NCI-H82 (cell line): ENCODE measurements around the gene CYTH4.

Experiments
- DNase-seq: peaks from one replicate; lab custom pipeline; 2025; lab: John Stamatoyannopoulos, UW

The CYTH4 gene

DNA sequence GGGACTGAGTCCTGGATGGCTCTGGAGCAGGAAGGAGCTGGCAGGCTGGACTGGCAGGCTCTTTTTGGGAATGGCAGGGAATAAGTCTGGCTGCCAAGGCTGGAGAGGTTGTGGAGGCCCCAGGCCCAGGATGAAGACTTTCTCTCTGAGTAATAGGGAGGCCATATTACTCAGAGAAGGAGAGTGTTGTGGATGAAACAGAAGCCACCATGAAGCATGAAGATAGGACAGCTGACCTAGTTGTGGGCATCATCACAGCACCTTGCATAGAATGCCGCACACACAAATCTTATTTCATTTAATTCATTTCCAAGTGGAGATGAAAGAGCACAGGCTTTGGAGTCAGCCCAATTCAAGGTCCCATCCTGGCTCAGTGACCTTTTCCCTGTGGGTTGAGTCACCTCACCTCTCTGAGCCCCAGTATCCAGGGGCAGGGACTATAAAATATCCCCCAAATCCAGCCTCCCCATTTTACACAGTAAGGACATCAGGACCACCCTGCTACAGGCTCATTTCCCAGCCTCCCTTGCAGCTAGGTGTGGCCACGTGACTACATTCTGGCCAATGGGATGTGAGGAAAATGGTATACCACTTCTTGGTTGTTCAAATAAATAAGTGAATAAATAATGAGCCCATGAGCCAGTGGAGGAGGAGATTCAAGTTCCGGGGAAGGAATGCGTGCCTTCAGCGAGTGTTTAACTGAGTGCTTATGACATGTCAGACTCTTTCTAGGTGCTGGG lies 9.4 kb downstream of the CYTH4 start:
- no peak for DNase-seq

DNA sequence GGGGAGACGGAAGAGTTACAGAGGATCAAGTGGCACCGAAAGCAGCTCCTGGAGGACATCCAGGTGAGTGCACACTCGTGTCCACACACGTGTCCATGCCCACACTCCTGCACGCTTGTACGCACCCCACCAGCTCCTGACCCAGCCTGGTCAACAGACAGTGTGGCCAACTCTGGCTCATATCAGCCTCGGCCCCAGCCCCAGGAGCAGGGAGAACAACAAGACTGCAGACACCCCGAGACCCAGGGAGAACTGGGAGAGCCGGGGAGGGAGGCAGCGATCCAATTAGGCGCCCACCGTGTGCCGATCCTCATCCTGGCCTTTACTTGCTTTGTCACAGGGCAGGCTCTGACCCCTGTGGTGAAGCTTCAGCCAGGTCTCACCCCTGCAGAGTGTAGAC lies 10.3 kb downstream of the CYTH4 start:
- no peak for DNase-seq

DNA sequence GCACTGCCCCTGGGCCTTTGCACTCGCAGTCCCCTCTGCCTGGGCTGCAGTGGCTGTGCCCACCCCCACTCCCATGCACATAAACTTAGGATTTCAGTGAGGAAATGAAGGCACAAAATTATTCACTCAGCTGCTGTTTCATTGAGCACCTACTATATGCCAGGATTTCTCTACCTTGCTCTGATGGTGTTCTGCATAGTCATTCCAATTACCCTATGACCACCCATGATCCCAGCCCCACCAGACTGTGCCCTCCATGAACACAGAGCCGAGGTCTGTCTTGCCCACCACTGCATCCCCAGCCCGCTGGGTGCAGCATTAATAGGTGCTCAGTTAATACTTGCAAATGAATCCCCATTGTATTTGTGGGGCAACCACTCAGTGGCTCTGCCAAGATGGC lies 10.9 kb downstream of the CYTH4 start:
- no peak for DNase-seq

DNA sequence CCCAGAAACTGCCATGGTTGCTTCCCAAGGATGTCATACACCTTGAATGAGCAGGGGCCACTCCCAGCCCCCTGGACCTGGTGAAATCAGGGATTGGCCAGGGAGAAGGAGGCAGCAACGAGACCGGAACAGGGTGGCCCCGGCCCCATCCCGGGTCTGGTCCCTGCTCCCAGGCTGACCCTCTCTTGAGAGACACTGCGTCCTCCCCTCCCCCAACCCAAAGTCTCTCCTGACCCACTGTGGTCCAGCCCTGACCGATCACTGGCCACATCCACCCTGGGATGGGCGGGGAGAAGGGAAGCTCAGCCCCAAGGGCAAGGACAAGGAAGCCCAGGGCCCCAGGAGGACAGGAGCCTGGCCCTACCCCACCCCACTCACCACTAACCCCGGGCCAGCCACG lies 12.4 kb downstream of the CYTH4 start:
- DNase-seq: no peak

DNA sequence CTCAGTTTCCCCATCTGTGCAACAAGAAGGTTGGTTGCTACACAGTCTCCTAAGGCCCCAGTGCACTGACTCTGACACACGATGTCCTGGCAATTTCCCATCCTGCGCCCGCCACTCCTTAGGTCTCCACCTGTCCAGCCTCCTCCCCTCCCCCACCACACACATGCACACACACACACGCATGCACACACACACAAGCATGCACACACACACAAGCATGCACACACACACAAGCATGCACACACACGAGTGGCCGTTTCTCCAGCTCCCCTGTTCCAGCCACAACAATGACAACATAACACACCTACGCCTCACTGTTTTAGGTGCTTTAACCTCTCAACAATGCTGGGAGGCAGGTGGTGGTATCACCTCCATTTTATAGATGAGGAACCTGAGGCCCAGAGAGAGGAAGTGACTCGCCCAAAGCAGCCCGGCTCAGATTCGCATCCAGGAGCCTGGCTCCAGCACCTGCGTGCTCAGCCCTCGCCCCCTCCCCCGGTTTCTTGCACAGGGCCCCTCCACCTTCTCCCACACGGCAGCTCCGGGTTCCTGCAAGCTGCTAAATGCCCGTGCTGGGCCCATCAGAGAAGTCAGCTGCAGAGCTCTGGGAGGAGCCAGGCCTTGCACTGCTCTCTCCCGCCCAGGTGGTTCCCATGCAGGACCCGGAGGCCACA lies 13.0 kb downstream of the CYTH4 start:
- DNase-seq: no peak

DNA sequence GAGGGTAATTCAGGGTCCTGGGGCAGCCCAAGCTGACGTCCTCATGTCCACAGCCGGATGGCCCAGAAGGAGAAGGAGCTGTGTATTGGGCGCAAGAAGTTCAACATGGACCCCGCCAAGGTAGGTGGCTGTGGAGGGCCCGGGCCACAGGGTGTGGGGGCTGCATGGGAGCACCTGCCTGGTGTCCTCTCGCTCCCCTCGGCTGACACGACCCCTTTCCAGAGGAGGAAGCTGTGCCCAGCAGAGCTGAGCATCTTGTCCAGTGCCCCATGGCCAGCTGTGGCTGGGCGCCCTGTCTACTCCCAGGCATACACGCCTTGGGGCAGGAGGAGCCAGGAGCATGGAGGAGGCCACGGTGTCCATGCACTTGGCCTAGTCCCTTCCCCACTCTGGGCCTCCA lies 13.6 kb downstream of the CYTH4 start:
- DNase-seq: no peak

DNA sequence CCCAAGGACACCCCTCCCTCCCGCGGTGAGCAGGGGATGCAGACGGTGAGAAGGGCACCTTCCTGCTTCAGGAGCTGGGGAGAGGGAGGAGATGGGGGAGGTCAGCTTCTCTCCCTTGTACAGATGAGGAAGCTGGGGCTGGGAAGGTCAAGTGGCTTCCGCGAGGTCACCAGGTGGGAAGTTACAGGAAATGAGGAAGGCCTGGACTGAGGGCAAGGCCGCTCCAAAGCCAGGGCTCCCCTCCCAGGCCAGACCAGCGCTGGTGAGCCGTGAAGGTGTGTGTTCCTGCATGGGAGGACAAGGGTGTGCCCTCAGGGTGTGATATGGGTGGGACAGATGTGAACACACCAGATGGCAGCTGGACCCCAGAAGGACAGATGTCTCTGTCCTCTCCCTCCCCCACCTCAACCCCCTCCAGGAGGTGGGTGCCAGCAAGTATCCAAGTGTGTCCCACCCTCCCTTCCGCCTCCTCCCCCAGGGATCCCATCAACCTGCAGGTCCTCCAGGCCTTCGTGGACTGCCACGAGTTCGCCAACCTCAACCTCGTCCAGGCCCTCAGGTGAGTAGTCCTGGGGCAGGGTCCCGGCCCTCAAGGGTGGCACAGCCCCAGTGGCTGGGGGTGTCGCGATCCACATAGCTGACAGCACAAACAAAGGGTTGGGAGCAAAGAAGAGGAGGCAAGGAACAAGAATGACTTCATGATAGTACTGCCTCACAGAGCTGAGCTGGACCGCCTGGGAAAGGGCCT lies 16.6 kb downstream of the CYTH4 start:
- no peak for DNase-seq

DNA sequence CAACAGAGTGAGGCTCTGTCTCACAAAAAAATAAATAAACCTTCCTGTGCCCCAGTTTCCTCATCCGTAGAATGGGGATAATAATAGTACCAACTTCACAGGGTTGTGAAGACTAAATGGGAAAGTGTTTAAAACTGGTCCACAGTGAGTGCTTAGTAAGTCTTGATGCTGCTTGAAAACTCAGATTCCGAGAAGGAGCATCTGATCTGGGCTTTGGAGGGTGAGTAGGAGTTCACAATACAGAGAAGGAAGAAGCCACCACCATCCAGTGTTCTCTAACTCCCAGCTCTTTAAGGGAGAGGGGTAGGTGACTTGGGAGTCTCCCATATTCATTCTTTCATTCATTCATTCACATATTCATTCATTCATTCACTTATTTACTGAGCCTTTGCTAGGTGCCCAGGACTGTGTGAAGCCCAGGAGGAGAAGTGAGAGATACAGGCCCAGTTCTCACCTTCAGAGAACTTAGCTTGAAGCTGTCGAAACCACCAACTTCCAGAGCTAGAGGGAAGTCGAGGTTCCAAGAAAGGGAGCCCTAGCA lies 17.7 kb downstream of the CYTH4 start:
- no peak for DNase-seq

DNA sequence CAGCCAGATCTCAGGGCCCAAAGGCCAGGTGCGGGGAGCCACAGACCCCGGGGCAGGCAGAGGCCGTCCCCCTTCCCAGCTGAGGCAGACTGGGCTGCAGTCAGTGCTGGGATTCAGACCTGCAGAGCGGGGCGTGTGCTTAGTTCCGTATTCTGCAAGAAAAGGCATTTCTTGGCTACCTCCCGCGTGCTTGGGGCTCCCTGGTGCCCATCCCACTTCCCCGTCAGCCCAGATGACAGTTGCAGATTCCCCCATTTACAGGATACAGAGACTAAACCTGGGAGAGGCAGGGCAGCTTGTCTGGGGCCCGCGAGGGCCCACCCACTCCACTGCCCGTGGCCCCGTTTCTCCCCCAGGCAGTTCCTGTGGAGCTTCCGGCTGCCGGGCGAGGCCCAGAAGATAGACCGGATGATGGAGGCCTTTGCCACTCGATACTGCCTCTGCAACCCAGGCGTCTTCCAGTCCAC lies 18.3 kb downstream of the CYTH4 start:
- no peak for DNase-seq

DNA sequence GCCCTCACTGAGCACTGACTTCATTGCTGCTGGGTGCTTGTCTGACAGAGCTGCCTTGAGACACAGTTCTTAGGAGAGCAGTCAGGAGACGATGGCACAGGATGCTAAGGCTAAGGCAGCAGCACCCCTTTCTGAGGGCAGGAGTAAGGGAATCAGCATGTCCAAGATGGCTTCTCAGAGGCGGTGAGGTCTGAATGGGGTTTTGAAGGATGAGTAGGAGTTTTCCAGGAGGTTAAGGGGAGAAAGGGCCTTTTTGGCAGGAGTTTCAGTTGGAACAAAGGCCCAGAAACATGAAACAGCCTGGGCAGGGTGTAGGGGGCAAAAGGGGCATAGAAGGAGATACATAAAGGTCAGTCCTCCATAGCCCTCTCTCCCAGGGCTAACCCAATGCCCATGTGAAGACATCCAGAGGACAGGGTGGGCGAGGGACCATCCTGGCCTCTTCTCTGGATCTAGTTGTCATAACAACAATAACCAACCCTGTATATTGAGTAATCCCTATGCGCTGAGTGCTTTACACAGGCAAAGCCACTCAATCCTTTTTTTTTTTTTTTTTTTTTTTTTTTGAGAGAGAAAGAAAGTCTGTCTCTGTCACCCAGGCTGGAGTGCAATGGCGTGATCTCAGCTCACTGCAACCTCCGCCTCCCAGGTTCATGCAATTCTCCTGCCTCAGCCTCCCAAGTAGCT lies 19.0 kb downstream of the CYTH4 start:
- no peak for DNase-seq

DNA sequence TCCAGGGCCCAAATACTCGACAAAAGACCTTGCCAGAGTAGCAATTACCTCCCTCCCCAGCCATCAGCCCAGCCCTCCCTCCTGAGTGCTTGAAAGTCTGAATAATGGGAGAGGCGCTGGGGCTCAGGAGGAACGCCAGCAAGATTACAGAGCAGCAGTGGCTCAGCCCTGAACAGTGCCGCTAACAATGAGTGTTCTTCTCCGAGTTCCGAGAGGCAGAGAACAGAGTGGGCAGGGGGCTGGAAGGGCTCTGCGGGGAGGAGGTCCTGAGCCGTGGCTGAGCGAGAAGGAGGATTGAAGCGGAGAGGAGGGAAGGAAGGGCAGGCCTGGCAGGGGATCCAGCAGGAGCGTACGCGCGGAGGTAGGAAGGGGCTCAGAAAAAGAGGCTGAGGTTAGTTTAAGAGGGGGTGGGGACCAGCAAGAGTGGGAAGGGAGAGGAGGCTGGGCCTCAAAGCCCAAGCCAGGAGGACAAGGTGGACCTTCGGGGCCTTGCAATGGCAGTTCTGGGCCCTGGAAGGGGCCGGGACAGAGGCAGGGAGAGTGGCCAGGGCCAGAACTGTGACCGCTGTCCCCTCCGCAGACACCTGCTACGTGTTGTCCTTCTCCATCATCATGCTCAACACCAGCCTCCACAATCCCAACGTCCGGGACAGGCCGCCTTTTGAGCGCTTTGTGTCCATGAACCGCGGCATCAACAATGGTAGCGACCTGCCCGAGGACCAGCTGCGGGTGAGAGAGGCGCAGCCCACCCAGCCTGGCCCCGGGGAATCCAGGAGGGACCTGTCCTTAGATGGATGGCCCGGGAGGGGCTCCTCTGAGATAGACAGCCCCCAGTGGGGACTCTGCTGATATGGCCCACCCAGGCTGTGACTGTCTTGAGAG lies 20.6 kb downstream of the CYTH4 start:
- no peak for DNase-seq

DNA sequence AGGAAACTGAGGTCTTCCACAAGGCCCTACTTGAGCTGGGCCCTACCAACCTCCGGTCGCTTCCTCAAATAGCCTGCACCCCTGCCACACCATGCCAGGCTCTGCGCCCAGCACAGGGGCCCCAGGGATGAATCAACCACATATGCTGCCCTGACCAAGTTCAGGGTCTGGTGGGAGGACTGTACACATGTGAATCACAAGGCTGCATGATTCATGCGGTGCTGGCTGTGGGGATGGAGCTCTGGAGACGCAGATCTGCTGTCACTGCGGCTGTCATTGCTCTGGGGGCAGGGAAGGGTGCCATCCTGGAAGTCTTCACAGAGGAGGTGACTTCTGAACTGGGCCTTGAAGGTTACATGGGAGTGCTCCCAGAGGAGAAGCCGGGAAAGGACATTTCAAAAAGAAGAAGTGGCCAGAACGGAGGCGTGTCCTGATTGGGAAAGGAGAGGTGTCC lies 21.5 kb downstream of the CYTH4 start:
- no peak for DNase-seq

DNA sequence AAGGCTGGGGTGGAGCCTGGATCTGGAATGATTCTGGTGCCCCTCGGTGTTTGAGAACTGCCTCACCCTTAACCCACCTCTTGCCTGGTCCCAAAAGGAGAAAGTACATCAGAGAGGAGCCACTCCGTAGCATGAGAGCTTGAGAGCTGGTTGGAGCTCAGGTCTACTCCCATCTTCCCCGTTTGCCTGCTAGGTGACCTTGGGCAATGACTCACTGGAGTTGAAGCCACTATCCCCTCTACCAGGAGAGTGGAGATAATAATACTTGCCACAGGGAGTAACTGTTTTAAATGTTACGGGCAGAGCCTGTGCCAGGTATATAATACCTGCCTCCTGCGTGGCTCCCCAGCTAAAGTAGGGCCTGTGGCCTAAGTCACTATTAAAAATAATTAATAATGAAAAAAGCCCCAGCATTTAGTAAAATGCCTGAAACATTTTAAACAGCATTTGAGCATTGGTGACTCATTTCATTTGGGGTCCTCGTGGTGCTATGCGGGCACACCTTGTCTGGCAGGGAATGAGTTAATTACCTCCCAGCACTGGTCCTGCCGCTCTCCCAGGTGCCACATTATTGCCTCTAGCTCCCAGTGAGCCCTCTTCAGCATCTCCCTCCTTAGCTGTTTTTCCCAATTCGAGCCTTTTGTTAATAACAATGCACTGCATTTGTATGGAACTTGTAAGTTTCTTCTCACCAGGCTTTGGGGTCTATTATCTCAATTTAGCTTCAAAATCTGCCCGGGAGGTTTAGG lies 22.5 kb downstream of the CYTH4 start:
- no peak for DNase-seq

DNA sequence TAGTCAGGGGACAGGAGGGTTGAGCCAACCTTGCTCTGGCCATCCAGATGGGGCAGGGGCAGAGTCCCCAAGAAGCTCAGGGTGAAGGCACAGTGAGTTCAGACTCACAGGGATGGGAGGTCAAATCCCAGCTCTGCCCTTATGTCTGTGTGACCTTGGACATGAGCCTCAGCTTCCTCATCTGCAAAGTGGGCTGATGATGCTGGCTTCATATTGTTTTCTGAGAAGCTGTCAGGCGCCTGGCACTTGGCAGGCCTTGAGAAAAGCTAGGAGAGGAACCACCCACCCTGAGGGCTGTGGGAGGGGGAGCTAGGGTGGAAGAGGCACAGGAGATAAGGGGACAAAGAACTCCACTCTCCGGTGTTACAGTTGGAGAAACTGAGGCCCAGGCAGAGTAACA lies 23.6 kb downstream of the CYTH4 start:
- no peak for DNase-seq

DNA sequence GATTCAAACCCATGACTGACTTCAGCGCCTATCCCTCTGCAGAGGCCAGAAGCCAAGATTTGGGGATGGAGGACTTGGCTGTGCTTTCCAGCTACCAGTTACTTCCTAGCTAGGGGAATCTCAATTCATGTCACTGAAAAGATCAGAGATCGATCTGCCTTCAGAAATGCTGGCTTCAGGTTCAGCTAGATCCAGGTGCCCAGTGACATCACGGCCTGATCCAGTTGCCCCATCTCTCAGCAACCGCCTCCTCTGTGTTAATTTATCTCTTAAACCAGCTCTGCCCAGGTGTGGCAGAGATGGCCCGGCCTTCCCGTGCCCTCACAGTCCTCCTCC lies 24.2 kb downstream of the CYTH4 start:
- no peak for DNase-seq

DNA sequence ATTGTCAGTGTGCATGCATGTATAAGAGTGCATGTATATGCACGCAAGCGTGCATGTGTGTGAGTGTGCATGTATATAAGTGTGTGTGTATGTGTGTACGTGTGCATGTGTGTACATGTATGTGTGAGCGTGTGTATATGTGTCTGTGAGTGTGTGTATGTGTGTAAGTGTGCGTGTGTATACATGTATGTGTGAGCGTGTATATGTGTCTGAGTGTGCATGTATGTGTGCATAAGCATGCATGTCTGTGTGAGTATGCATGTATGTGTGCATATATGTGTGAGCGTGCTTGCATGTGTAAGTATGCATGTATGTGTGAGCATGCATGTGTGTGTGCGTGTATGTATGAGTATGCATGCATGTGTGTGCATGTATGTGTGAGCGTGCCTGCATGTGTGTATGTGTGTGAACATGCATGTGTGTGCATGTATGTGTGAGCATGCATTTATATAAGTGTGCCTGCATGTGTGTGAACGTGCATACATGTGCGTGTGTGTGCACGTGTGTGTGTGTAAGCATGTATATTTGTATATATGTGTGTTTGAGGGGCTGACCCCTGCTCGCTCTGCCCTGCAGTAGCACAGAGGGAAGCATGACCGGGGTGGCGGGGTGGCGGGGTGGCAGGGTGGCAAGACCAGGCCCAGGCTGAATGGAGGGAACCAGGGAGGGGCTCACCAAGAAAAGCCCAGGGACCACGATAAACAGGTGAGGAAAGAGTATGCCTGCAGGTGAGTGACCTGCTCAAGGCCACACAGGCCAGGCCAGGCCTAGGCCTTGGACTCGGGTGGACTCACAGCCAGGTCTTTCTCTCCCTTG lies 26.3 kb downstream of the CYTH4 start:
- DNase-seq: no peak

DNA sequence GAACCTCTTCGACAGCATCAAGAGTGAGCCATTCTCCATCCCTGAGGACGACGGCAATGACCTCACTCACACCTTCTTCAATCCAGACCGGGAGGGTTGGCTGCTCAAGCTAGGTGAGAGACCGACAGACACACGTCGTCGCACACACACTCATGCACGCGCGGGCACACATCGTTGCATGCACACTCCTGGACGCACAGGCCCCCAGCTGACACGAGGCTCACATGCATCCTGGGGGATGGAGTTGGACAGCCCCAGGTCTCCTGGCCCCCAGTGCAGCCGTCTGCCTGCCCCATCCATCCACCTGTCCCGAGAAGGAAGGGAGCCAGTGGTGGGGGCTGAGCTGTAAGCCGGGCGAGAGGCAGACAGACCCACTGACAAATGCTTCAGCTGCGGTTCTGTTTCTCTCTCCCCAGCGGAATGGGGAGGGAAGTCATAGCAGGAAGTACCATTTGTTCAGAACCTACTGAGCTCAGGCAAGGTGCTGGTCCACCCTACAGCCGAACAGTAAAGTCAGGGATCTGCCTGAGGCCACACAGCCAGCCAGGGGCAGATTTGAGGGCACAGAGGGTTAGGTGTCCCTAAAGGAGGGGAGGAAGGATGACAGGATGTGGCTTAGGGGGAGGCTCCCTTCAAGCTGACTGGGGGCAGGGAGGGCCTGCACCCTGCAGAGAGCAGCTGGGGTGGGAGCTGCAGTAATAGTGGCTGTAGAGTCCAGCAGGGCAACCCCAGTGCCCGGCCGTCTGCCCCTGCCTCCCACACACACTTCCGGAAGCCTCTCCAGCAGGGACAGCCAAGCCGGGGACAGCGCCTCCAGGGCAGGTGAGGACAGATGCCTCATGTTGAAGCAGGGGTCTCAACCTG lies 27.1 kb downstream of the CYTH4 start:
- no peak for DNase-seq

DNA sequence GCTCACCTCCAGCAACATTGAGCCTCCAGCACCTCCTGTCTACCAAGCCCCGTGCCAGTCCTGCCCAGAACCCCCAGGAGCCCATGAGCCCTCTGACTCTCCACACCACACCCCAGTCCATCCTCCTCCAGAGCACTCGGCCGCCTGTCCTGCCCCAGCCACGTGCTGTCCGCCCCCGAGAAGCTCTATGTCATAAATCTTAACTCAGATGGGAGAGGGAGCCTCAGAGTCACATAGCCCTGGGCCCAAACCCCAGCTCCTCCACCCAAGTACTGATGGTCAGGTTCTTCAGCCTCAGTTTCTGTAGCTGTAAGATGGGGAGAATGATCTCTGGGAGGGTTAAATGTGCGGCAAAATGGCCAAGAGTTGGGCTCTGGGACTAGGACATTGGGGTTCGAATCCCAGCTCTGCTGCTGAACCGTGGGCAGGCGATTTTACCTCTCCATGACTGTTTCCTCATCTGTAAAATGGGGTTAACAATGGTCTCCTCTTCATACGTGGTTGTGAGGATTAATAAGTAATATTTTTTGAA lies 27.8 kb downstream of the CYTH4 start:
- DNase-seq: no peak
